Measurements from ENCODE around the gene DIRAS1.

Gene DIRAS1

DNA sequence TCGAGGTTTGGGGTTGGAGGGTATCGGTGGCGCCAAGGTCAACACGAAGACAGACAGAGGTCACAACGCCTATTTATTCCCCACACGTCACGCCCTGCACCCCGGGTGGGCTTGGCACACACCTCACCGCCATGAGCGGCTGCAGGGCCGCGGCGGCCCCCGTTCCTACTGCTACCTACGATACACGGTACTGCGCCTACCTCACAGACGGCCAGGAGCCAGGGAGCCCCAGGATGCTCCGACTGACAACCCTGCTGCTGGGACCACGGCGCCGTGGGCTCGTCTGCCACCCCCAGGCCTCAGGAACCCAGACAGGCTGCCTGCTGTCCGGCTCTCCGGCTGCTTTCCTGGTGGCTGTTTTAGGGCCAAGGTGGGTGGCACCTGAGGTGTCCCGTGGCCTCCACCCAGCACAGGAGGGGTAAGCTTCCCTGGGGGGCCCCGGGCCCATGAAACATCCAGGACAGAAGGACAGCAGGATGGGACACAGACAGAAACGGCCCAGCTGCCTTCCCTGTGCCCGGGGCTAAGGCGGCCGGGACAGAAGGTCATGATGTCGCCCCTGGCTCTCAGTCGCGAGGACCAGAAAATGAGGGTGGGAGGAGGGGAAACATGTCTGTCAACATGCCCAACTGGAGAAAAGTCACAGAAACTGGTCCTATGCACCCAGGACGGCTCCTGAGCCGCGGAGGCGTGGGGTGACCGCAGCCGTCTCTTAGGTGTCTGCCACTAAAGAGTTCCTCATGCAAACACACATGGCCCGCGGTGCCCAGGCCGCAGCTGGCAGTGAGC lies 33.7 kb upstream of the DIRAS1 start:
- DNase-seq = no peak

DNA sequence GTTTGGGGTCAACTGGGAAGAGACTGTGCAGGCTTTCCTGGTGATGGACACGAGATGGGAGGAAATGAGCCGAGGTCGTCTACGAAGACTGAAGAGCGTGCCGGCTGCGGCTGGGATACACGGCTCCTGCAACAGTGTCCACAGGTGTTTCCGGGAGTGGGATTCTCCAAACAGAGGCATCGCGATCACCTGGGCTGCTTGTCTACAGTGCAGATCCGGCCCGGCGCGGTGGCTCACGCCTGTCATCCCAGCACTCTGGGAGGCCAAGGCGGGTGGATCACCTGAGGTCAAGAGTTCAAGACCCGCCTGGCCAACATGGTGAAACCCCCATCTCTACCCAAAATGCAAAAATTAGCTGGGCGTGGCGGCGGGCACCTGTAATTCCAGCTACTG lies 30.3 kb upstream of the DIRAS1 start:
- no peak for DNase-seq

DNA sequence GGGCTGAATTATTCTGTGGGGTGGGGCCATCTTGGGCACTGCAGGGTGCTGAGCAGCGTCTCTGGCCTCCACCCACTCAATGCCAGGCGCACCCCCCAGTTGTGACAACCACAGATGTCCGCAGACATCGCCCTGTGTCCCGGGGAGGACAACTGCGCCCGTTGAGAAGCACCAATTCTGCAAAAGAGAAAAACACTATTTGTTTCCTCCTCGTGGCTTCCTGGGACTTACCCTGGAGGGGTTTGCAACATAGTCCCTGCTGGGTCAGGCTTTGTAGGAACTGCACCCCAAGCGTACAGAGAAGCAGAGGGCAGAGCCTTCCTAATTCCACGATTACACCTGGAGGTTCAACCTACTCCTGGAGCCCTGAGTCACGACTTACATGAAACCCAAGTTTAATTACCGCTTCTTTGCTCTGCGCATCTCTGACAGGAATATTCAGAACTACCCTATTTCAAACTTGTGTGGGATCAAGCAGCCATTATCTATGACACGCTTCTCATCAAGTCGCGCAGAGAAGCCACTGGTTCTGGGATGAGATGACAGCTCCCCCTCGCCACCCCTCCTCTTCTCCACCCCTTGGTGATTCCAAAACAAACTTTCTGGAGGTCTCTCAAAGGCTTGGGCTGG lies 29.8 kb upstream of the DIRAS1 start:
- DNase-seq = no peak

DNA sequence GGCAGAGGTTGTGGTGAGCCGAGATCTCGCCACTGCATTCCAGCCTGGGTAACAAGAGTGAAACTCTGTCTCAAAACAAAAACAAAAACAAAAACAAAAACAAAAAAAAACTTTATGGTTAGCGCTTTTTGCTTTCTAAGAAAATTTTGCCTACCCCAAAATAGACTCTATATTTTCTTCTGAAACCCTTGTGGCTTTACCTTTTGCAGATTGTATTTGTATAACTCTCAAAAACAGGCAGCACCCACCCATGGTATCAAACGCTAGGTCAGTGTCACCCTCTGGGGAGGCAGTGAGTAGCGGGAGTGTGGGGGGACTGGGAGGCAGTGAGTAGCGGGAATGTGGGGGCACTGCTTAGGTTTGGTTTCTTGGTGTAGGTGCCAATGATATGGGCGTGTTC lies 26.2 kb upstream of the DIRAS1 start:
- no peak for DNase-seq

DNA sequence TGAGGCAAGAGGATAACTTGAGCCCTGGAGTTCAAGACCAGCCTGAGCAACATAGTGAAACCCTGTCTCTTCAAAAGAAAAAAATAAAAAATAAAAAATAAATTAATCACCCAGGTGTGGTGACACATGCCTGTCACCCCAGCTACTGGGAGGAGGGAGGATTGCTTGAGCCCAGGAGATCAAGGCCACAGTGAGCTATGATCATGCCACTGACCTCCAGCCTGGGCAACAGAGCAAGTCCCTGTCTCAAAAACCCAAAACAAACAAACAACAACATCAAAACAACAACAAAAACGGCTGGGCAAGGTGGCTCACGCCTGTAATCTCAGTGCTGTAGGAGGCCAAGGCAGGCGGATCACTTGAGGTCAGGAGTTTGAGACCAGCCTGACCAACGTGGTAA lies 22.9 kb upstream of the DIRAS1 start:
- DNase-seq = no peak

DNA sequence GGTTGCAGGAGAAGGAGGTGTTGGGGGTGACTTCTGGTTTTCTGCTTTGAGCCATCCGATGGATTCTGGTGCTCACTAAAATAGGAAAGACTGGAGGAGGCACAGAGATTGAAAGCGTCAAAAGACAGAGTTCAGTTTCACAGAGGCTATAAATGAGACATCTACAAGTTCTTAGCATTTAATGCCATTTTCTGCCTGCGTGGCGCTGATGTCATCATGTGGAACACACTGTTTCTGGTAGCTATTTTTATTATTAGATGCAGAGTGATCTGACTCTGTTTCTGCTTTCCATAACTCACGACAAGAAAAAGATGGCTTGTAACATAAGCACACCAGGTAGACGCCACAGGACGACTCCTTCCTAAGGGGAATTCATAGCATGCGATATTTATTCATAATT lies 21.9 kb upstream of the DIRAS1 start:
- DNase-seq = no peak

DNA sequence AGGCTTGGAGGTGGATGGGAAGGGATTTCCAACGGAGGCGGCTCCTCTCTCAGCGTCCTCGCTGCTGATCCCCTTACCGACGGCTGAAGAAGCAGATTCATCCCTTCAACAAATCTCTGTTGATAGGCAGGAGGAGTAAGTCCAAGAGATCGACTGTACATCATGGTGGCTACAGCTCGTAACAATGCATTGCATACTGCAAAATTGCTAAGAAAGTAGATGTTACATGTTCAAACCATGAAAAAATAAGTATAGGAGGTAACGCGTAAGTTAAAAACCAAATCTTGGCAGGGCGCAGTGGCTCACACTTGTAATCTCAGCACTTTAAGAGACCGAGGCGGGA lies 19.1 kb upstream of the DIRAS1 start:
- no peak for DNase-seq

DNA sequence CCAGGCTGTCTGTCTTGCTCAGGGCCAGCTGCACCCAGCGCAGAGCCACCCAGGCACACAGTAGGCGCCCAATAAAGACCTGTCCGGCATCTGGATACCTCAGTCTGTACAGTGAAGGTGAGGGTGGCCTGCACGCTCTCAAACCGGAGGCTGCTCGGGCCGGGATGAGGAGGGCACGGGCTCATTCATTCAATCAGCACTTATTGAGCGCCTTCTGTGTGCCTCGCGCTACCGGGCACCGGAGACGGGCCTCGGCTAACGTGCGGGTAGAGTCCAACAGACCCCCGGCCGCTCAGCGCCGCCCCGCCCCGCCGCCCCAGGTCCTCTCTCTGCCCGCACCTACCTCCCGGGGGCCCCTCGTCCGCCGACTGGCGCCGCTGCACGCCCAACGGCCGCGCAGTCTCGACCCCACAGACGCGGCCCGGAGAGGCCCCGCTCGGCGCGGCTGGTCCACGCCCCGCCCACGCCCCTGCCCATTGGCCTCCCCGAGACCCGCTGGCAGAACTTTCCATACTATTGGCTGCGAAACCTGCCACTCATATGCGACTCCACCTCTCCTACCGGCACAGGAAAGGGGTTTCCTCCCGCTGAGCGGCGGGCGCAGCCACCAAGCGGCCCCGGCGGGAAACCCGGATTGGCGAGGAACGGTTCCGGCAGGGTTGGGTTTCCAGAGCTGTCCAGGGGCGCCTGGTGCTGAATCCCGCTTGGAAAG lies 18.6 kb upstream of the DIRAS1 start, which contains the start of gene SLC39A3:
TSS of gene SLC39A3 (minus strand) at position 416 of the 712 bp plus-strand sequence. CDS start 2,760 bp downstream, outside the sequence.
- peak; percentile 93 to 98 (median 97) for DNase-seq

DNA sequence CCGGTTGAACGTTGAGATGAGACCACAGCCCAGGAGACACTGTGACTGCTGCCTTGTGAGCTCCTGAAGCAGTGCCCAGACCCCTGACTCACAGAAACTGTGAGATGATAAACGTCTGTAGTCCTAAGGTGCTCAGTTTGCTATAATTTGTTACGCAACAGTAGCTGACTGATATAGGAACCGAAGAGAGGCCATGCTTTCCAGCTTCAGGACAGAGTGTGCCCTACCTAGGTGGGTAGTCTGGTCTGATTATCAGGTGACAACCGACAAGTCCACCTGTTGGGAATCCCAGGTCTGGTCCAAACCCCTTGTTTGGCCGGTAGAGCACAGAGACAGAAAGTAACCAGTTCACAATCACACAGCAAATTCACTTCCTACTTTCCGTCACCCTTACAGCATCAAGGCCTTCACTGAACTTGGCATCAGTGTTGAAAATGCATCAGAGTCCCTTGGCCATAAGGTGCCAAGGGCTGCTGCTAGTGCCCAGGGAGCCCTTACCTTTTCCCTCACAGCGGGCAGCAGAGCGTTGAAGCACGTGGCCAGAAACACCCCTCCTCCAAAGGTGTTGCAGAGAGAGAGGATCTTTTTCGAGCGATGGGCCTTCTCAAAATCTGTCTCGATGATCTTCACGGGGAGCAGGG lies 15.5 kb upstream of the DIRAS1 start:
- DNase-seq = no peak

DNA sequence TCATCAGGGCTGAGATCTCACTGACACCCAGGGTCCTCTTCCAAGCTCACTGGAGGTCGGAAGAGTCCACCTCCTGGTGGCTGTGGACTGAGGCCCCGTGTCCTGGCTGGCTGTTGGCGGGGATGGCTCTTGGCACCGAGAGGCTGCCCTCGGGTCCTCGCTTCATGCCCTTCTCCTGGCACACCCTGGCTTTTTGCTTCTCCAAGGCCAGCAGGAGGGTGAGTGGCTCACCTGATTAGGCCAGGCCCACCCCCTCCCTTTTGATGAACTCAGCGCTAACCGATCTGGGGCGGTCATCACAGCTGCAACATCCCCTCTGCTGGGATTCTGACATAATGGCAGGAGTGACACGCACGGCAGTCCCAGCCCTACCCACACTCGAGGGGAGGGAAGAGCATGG lies 14.2 kb upstream of the DIRAS1 start:
- DNase-seq = no peak

DNA sequence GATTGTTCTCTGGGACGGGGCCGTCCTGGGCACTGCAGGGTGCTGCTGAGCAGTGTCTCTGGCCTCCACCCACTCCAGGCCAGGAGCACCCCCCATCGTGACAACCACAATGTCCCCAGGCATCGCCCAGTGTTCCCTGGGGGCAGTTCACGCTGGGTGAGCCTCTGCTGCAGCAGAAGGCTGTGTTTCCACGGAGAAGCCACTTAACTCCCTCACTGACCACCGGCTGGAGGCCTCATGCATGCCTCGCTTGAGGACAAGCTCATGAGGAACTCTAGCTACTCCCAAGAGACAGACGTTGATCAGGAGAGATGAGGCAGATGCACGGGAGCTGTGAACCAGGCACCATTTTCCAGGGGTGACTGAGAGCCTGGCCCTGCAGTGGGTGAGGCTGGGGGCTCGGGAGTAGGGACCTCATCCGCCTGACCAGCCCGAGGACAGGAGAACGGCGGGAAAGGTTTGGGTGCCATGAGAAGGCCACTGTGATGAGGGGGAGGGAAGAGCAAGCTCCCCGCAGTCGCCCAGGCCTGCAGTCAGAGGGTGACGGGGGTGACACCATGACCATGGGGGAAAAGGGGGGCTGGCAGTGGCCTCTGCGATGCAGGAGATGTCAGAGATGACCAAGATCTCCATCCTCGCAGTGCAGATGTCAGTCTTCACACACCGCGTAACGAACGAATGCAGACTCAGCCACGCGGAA lies 13.6 kb upstream of the DIRAS1 start:
- DNase-seq = no peak

DNA sequence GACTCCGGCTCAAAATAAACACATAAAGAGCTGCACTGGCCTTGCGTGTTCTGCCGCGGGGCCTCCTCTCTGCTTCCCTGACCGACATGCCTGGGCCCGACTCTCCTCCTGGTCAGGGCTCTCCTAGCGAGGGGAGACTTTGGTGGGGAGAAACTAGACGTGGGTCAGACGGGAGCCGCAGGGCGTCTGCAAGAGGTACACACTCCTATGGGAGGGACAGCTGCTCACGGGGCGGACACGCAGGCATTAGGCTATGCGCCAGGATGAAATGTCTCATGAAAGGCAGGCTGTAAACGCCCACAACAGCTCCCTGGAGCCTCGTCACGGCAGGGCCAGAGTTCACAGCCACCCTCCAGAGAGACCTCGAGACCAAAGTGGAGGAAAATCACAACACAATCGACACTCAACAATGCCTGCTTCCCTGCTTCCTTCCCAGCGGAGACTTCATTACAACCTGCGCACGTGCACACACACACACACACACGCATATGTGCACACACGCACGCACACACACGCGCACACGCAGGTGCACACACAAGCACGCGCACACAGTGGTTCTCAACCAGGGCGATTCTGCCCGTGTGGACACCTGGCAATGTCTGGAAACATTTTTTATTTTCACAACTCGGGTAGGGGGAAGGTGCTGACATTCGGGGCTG lies 12.9 kb upstream of the DIRAS1 start:
- no peak for DNase-seq

DNA sequence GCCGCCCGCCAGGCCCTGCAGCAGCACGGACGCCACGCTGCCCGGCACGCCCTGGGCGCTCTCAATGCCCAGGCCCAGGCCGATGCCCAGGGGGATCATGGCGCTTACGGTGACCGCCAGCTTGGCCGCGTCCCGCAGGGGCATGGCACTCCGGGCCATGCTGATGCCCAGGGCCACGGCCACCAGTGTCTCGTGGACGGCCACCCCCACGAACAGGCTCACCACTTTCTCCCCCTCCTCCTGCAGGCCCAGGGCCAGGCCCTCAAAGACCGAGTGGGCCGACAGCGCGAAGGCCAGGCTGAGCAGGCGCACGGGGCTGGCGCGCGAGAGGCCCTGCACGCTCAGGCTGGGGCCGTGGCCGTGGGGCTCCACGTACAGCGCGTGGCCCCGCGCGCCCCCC lies 11.7 kb upstream of the DIRAS1 start:
- no peak for DNase-seq

DNA sequence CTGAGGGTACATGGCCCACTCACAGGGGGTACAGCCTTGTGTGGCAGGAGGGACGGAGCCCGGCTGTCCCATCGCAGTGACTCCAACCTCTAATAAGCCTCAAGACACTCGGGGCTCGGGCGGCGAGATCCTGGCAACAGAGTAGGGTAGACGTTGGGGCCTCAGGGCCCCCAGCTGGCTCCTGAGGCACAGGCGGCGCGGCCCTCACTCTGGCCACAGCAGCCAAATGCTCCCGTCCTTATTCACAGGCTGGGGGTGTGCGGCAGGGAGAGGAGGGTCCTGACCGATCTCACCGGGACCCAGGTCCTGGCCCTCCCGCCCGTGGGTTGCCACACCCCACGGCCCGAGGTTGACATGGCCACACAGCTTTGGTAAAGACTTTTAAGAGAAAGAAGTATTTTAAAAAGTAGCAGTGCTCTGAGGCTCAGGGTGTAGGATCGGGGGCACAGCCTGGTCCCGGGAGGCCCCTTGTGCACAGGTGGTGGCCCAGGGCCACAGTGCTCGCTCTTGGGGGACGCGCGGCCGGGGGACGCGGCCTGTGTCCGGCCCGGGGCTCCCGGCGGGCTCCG lies 11.1 kb upstream of the DIRAS1 start:
- no peak for DNase-seq

DNA sequence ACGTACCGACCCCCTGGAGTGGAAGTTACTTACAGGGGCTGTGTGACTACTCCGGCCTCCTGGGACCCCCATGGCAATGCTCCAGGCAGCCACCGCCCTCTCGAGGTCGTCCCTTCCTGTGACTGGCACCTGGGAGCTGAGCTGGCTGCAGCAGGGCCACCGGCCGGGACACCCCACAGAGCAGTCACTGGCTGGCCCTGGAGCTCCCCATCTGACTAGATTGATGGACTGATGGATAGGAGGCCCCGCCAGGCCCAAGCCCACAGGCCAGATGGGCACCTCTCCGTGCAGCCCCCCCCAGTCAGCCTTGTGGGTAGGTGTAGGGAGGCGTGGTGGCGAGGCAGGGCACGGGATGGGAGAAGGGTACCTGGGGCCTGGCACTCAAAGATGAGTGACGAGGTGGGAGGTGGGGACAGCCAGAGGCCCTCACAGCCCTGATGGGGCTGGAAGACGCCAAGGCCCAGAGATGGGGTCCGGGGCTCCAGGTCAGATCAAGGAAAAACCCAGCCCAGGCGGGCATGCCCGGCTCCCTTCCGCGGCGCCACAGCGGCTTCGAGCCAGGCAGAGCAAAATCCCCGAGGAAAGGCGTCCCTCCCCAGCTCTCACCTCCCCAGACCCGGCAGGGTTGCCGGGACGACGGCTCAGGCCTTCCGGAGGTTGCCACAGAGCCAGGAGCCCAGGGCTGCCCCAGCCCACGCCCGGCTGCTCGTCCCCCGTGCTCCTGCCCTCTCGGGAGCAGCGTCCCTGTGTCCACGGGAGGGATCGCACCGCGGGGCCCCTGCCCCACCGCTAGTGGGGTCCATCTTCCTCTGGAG lies 10.2 kb upstream of the DIRAS1 start:
- DNase-seq = no peak

DNA sequence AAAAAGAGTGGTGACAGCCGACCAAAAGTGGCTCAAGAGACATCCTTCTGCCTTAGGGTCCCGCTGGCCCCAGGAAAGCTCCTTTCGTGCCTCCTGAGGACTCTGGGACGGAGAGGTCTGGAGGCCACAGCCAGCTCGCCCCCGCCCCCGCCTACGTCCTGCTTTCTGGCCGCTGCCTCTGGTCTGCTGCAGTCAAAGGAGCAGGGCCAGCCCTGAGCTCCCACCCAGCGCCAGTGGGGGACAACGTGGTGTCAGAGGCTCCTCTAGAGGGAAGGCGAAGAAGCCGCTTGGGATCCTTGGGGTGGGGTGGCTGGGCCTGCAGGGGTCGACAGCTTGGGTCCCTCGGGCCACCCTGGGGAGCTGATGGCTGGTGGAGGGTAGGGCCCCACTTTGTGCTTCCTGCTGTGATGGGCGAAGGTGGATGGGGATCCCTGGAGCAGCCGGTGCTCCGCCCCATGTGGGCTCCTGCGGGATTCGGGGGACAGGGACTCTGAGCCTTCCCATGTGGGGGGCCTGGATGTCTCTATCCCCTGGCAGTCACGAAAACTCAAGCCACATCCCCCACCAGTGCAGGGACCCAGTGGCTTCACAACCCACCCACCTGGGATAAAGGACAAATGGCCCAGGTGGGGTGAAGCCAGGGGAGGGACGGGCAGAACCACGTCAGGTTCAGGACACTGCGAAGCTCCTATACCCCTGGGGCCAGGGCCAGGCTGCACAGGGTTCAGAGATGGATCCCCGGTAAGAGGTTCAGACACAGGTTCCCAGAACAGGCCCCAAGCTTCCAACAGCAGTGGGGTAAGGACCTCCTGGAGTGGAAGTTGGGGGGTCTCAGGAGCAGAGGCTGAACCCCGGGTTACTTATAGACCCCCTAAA lies 9.0 kb upstream of the DIRAS1 start:
- DNase-seq = no peak

DNA sequence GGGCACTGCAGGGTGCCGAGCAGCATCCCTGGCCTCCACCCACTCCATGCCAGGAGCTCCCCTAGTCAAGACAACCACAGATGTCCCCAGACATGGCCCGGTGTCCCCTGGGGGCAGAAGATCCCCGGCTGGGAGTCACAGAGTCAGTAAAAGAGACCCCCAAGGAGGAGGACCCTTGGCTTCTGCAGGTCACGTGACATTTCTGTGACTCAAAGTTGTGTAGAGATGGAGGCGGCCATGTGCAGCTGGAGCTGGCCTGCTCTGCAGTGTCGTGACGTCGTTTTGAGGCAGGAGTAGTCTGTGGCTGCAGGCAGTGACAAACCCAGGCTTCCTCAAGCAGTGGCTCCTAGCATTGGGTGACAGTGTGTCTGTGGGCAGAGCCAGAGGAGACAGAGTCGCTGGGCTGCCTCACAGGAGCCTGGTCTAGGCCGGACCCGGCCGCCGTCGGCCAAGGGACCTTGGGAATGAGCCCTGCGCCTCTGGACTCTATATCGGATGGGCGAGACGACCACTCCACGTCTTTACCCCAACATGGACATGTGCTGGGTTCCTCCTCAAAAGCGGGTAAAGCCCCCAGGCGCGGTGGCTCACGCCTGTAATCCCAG lies 7.7 kb upstream of the DIRAS1 start:
- DNase-seq = no peak

DNA sequence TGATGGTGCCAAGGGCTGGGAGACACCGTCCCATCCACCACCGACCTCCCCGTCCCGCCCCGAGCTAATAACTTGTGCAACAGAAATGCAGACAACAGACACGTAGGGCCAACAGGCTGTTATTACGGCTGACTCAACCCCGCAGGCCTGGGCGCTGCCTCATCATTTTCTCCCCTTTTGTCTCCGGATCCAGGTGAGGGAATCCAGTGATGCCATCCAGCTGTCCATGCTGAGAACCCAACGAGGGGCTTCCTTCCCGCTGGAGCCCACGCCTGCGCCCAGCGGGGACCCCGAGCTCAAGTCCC lies 6.4 kb upstream of the DIRAS1 start:
- no peak for DNase-seq

DNA sequence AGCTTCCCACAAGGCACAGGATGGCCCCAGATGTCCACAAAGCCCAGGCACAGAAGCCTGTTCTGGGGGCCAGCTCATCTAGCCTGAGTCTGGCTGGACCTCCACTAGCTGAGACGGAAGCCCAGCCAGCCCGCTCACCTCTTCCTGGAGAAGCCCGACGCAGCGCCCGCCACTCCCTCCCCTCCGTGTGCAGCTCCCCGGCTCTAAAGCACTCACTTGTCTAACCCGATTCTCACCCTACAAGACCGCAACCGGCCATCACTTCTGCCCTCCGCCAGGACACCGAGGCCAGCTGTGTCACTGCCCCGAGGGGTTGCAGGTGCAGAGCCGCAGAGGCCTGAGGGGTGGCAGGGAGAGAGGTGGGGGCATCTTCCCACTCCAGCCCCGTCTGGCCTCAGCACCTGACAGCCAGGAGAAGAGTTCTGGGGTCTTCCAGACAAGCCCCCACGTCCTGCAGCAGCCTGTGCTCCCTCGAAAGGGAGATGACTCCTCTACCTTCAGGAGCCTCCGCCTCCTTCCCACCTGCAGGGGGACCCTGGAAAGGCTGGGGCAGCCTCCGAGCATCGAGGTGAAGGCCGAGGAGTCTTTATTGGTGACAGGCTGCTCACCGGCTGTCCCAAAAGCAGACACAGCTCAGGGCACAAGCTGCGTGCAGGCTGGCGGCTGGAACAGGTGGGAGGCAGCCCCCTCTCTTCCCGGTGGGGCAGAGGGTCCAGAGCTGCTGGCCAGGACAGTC lies 5.9 kb upstream of the DIRAS1 start:
- DNase-seq = no peak

All from stimulated activated naive CD4-positive, alpha-beta T cell (primary cell).